22Rv1 (cell line): ENCODE measurements around the gene GAB2.

Source experiments
- CTCF ChIP-seq: fragments of 450-650 bp; IDR thresholded peaks from 2 replicates; pipeline ENCODE4 v1.5.1; 2017; ENCODE audit warnings: mild to moderate bottlenecking
- ZFX ChIP-seq: fragments of 450-650 bp; IDR thresholded peaks from 2 replicates; pipeline ENCODE4 v1.6.1; 2017; ENCODE audit warnings: antibody characterized with exemption, borderline replicate concordance

GRCh38 chr11:78339483-78339882, 78.1 kb downstream of the GAB2 start:
- TF ChIP-seq CTCF (no peak), ZFX (no peak)
